ENCODE data around the gene HBEGF.

HBEGF gene

GRCh38 chr5:140355546-140355945, 9.1 kb upstream of the HBEGF start:
- Histone ChIP-seq H3K9me3 (ENCODE audit: severe bottlenecking) (no peaks in the 10 kb centered on the region), H3K27ac (no peak overlapping the region), H3K27me3 (ENCODE audit: insufficient read depth, low read depth, severe bottlenecking) (no peaks in the 10 kb centered on the region), H3K4me3 (ENCODE audit: low read depth, low read length) (no peak overlapping the region), H3K36me3 (no peaks in the 10 kb centered on the region)
- no peak for TF ChIP-seq CTCF (IDR thresholded peaks at IDR 0.05; ENCODE audit: low read depth, low read length)
- no peak for DNase-seq

GRCh38 chr5:140351609-140352334, 5.4 kb upstream of the HBEGF start:
- Histone ChIP-seq H3K27ac (no peak overlapping the region), H3K27me3 (ENCODE audit: insufficient read depth, low read depth, severe bottlenecking) (peaks cover 4% of the 10 kb centered on the region), H3K36me3 (no peaks in the 10 kb centered on the region), H3K4me3 (ENCODE audit: low read depth, low read length) (no peak overlapping the region), H3K9me3 (ENCODE audit: severe bottlenecking) (no peaks in the 10 kb centered on the region)
- peak; percentile 67 for TF ChIP-seq CTCF (IDR thresholded peaks at IDR 0.05; ENCODE audit: low read depth, low read length)
- DNase-seq: peak; percentile 53

- no peaks in the 10 kb centered on the region for H3K36me3 ChIP-seq
- H3K4me3 ChIP-seq (ENCODE audit: low read depth, low read length): no peak overlapping the region
- H3K27me3 ChIP-seq (ENCODE audit: insufficient read depth, low read depth, severe bottlenecking): peaks cover 11% of the 10 kb centered on the region
- no peak for DNase-seq
- H3K9me3 ChIP-seq (ENCODE audit: severe bottlenecking): no peaks in the 10 kb centered on the region
- TF ChIP-seq CTCF (IDR thresholded peaks at IDR 0.05; ENCODE audit: low read depth, low read length): no peak
- H3K27ac ChIP-seq: no peak overlapping the region
Measured at GRCh38 chr5:140349244-140349643, 2.8 kb upstream of the HBEGF start.

GRCh38 chr5:140348104-140348503, 1.7 kb upstream of the HBEGF start:
- Histone ChIP-seq H3K4me3 (ENCODE audit: low read depth, low read length) (no peak overlapping the region), H3K27me3 (ENCODE audit: insufficient read depth, low read depth, severe bottlenecking) (peaks cover 11% of the 10 kb centered on the region), H3K9me3 (ENCODE audit: severe bottlenecking) (no peaks in the 10 kb centered on the region), H3K27ac (no peak overlapping the region), H3K36me3 (no peaks in the 10 kb centered on the region)
- no peak for DNase-seq
- TF ChIP-seq CTCF (IDR thresholded peaks at IDR 0.05; ENCODE audit: low read depth, low read length): no peak

- no peaks in the 10 kb centered on the region for H3K9me3 ChIP-seq (ENCODE audit: severe bottlenecking)
- no peaks in the 10 kb centered on the region for H3K36me3 ChIP-seq
- no peak for TF ChIP-seq CTCF (IDR thresholded peaks at IDR 0.05; ENCODE audit: low read depth, low read length)
- no peak overlapping the region for H3K4me3 ChIP-seq (ENCODE audit: low read depth, low read length)
- DNase-seq: no peak
- no peak overlapping the region for H3K27ac ChIP-seq
- H3K27me3 ChIP-seq (ENCODE audit: insufficient read depth, low read depth, severe bottlenecking): peaks cover 11% of the 10 kb centered on the region
Measured at GRCh38 chr5:140347360-140347759, 957 bp upstream of the HBEGF start.

GRCh38 chr5:140345919-140346347, 470 bp downstream of the HBEGF start:
- Histone ChIP-seq H3K27ac (no peak overlapping the region), H3K9me3 (ENCODE audit: severe bottlenecking) (no peaks in the 10 kb centered on the region), H3K27me3 (ENCODE audit: insufficient read depth, low read depth, severe bottlenecking) (peaks cover 11% of the 10 kb centered on the region), H3K36me3 (no peaks in the 10 kb centered on the region), H3K4me3 (ENCODE audit: low read depth, low read length) (peak overlapping the region; percentile 58)
- TF ChIP-seq CTCF (IDR thresholded peaks at IDR 0.05; ENCODE audit: low read depth, low read length): peak; percentile 54
- DNase-seq: peak; percentile 59

All from WERI-Rb-1 (cell line).